ENCODE measurements around the gene PIK3C3.

- TF ChIP-seq CTCF (IDR thresholded peaks at IDR 0.05) (no peak), POLR2A (IDR thresholded peaks at IDR 0.05) (no peak), EP300 (IDR thresholded peaks at IDR 0.05) (no peak)
Measured at GRCh38 chr18:42072407-42072806, 117.4 kb downstream of the PIK3C3 start.

Data from ovary (tissue), 3 donors.